A549 (cell line): ENCODE results near the gene BACE1. TPM values are rescaled to one million over a fixed set of nuclear protein-coding genes. Genes with fewer than 3 reads are reported as not detected.

Source experiments
- ATAC-seq, 2 experiments: fragments of 200-7000 bp in 1 of 2; fragments of >200 bp in 1 of 2; cut with Nextera tagmentation in 1 of 2; cut with Tn5 transposase in 1 of 2; 3 replicates each; pipeline versions ENCODE4 v1.8.0 to v1.9.1; 2018 to 2020; ENCODE audit warnings: mild to moderate bottlenecking in 1 of 2, moderate library complexity in 1 of 2
- CTCF ChIA-PET: fragments of 300-600 bp; sonication (Branson Sonifier 250); formaldehyde crosslinking; extraction: SDS; loops from one replicate; lab custom pipeline; 2021; ENCODE audit warnings: antibody characterized with exemption, inconsistent platforms; lab: Yijun Ruan, JAX
- POLR2A ChIA-PET: fragments of 350-600 bp; formaldehyde crosslinking; extraction: SDS; loops from one replicate; lab custom pipeline; 2021; ENCODE audit warnings: antibody characterized with exemption, inconsistent platforms; lab: Yijun Ruan, JAX
- DNase-seq, 2 experiments: peaks; one replicate each; pipeline versions ENCODE4 v3.0.0 to v3.0.0-alpha.2; 2011 to 2016; ENCODE audit warnings: low read depth in 1 of 2, low spot score in 1 of 2
- FAIRE-seq: peaks from 2 replicates; lab custom pipeline; 2011; peaks lifted over from hg19 to GRCh38; lab: Jason Lieb, UNC
- H3K27ac ChIP-seq, 2 experiments: fragments of >200 bp; sonication (Bioruptor Twin); formaldehyde crosslinking; 3 replicates each; pipeline ENCODE4 v1.5.1; 2016 to 2017
- H3K4me1 ChIP-seq: fragments of >200 bp; sonication (Bioruptor Twin); formaldehyde crosslinking; 3 replicates; pipeline ENCODE4 v1.6.1; 2016
- H3K4me2 ChIP-seq: fragments of >200 bp; sonication (Bioruptor Twin); formaldehyde crosslinking; 3 replicates; pipeline ENCODE4 v1.6.1; 2016
- H3K4me3 ChIP-seq: fragments of >200 bp; sonication (Bioruptor Twin); formaldehyde crosslinking; 3 replicates; pipeline ENCODE4 v1.5.1; 2016
- H3K9me3 ChIP-seq: fragments of >200 bp; sonication (Bioruptor Twin); formaldehyde crosslinking; 3 replicates; pipeline ENCODE4 v1.6.1; 2016
- CBX8 ChIP-seq: fragments of 200-600 bp; sonication (generic); IDR thresholded peaks from 2 replicates; pipeline ENCODE4 v1.6.1; 2016
- CEBPB ChIP-seq, 2 experiments: fragments of >200 bp in 1 of 2; sonication (Bioruptor Twin) in 1 of 2; formaldehyde crosslinking in 1 of 2; IDR thresholded peaks; 2 replicates each; pipeline ENCODE4 v1.6.1; 2012 to 2016
- CHD2 ChIP-seq: fragments of 150-350 bp; IDR thresholded peaks from 2 replicates; pipeline ENCODE4 v1.6.1; 2014; ENCODE audit warnings: low read length; ENCODE audit not compliant: partially characterized antibody
- EHF ChIP-seq: fragments of 250-450 bp; sonication (Bioruptor Pico); IDR thresholded peaks from 2 replicates; pipeline ENCODE4 v1.5.0; 2020; ENCODE audit warnings: mild to moderate bottlenecking
- FOSL2 ChIP-seq, 2 experiments: fragments of 450-650 bp in 1 of 2; fragments of >200 bp in 1 of 2; sonication (Bioruptor Twin) in 1 of 2; formaldehyde crosslinking; IDR thresholded peaks; 2 replicates each; pipeline versions ENCODE4 v1.5.0 to v1.6.1; 2016 to 2020; ENCODE audit warnings: mild to moderate bottlenecking in 1 of 2, moderate library complexity in 1 of 2
- FOXS1 ChIP-seq: fragments of 250-450 bp; sonication (Bioruptor Pico); IDR thresholded peaks from 2 replicates; pipeline ENCODE4 v1.5.0; 2020; ENCODE audit warnings: mild to moderate bottlenecking, moderate library complexity
- GATA3 ChIP-seq: IDR thresholded peaks from 2 replicates; pipeline ENCODE4 v1.6.1; 2012; ENCODE audit warnings: borderline replicate concordance
- HDAC2 ChIP-seq: fragments of 200-600 bp; sonication (generic); IDR thresholded peaks from 2 replicates; pipeline ENCODE4 v1.6.1; 2016
- HES2 ChIP-seq: fragments of >200 bp; sonication (Bioruptor Twin); formaldehyde crosslinking; IDR thresholded peaks from 2 replicates; pipeline ENCODE4 v1.6.1; 2016
- HEYL ChIP-seq: fragments of 250-450 bp; sonication (Bioruptor Pico); IDR thresholded peaks from 2 replicates; pipeline ENCODE4 v1.8.0; 2021; ENCODE audit warnings: mild to moderate bottlenecking, moderate library complexity
- HOXA7 ChIP-seq: fragments of 250-450 bp; sonication (Bioruptor Pico); IDR thresholded peaks from 2 replicates; pipeline ENCODE4 v1.5.0; 2020; ENCODE audit warnings: mild to moderate bottlenecking, moderate library complexity
- HOXB13 ChIP-seq: fragments of 250-450 bp; sonication (Bioruptor Pico); IDR thresholded peaks from 2 replicates; pipeline ENCODE4 v1.5.0; 2020; ENCODE audit warnings: low read depth, mild to moderate bottlenecking, moderate library complexity
- HOXB5 ChIP-seq: fragments of 250-450 bp; sonication (Bioruptor Pico); IDR thresholded peaks from 2 replicates; pipeline ENCODE4 v1.5.0; 2020; ENCODE audit warnings: mild to moderate bottlenecking, moderate library complexity
- MAFK ChIP-seq: fragments of 450-650 bp; IDR thresholded peaks from 2 replicates; pipeline ENCODE4 v1.6.1; 2014; ENCODE audit not compliant: partially characterized antibody
- PBX3 ChIP-seq: IDR thresholded peaks from 2 replicates; pipeline ENCODE4 v1.6.1; 2012
- PHF8 ChIP-seq: fragments of 200-600 bp; sonication (generic); IDR thresholded peaks from 2 replicates; pipeline ENCODE4 v1.6.1; 2016; ENCODE audit warnings: low read depth, mild to moderate bottlenecking, antibody characterized with exemption, moderate library complexity, borderline replicate concordance
- POLR2AphosphoS2 ChIP-seq: conservative IDR thresholded peaks from 2 replicates; pipeline ENCODE4 v1.6.1; 2012; ENCODE audit warnings: low read length, improper control_type of control experiment, inconsistent platforms
- RNF2 ChIP-seq: fragments of 200-600 bp; sonication (generic); IDR thresholded peaks from 2 replicates; pipeline ENCODE4 v1.6.1; 2016; ENCODE audit warnings: low read depth, mild to moderate bottlenecking, antibody characterized with exemption, moderate library complexity, borderline replicate concordance
- TFCP2L1 ChIP-seq: fragments of 250-450 bp; sonication (Bioruptor Pico); IDR thresholded peaks from 2 replicates; pipeline ENCODE4 v1.5.0; 2021; ENCODE audit warnings: mild to moderate bottlenecking
- TP53 ChIP-seq: fragments of 250-450 bp; sonication (Bioruptor Pico); IDR thresholded peaks from 2 replicates; pipeline ENCODE4 v1.5.0; 2021; ENCODE audit warnings: mild to moderate bottlenecking, moderate library complexity
- ZC3H11A ChIP-seq: fragments of 450-650 bp; IDR thresholded peaks from 2 replicates; pipeline ENCODE4 v1.6.1; 2014; ENCODE audit warnings: antibody characterized with exemption, mild to moderate bottlenecking
- ZFP36 ChIP-seq: fragments of 450-650 bp; IDR thresholded peaks from 2 replicates; pipeline ENCODE4 v1.6.1; 2014; ENCODE audit warnings: borderline replicate concordance; ENCODE audit not compliant: partially characterized antibody
- WGBS: methylation state at CpG from one replicate; pipeline ENCODE4 v1.1.6; 2017; ENCODE audit errors: missing lambda C conversion rate; 5-methylcytosine and 5-hydroxymethylcytosine counted together
- polyA plus RNA-seq, 4 experiments: library from polyadenylated mRNA; depleted of rRNA in 3 of 4; stranded (reverse); fragments of >200 nt; fragmentation: RNase III in 1 of 4; extraction: RNeasy Plus Mini Kit Qiagen cat#74134 plus additional on column Dnase treatment in 1 of 4; gene quantifications; 2 replicates in 3 of 4; 3 replicates in 1 of 4; pipeline ENCODE4 v1.2.3, GENCODE V29; 2011 to 2017
- TF ChIP-seq, protein P1 (sequence below): fragments of 250-450 bp; sonication (Bioruptor Pico); IDR thresholded peaks from 2 replicates; pipeline ENCODE4 v1.5.0; 2020; ENCODE audit warnings: low read depth, mild to moderate bottlenecking, moderate library complexity
- TF ChIP-seq, protein P2 (sequence below): IDR thresholded peaks from 2 replicates; pipeline ENCODE4 v1.6.1; 2012; ENCODE audit warnings: low read depth, borderline replicate concordance
- TF ChIP-seq, protein P3 (sequence below): IDR thresholded peaks from 2 replicates; pipeline ENCODE4 v1.6.1; 2012
- TF ChIP-seq, protein P4 (sequence below): fragments of 200-600 bp; sonication (generic); IDR thresholded peaks from 2 replicates; pipeline ENCODE4 v1.6.1; 2016; ENCODE audit warnings: antibody characterized with exemption, mild to moderate bottlenecking, moderate library complexity

Gene BACE1
- polyA plus RNA-seq, 2 of the 4 experiments (the other 2 are of a cell fraction): 6.1 to 7.8 TPM

DNA sequence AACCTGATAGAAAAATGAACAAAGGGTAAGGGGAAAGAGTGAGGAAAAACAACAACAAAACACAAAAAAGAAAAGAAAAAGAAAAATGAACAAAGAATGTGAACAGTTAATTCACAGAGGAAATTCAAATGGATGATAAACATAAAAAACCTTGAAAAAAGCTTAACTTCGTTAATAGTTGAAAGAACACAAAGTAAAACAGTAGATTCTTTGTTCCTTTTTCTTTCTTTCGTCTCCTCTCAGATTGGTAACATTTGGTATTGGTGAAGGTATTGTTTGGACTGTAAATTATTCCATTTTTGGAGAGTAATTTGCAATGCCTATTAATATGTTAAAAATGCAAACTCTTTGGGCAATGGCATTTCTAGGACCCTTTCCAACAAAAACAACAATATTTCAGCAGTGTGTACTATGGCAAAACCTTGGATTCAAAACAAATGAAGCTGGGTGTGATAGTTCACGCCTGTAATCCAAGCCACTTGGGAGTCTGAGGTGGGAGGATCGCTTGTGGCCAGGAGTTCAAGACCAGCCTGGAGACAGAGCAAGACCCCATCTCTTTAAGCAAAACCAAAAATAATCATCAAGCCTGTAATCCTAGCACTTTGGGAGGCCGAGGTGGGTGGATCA lies 3.3 kb upstream of the BACE1 start:
- CTCF ChIA-PET: no interaction called here
- H3K4me2 ChIP-seq: no peak overlapping the region
- no peak overlapping the region for H3K4me3 ChIP-seq
- no peaks in the 10 kb centered on the region for H3K4me1 ChIP-seq
- no peak for TF ChIP-seq HOXB13
- TF ChIP-seq RNF2: no peak
- no peak for TF ChIP-seq HDAC2
- TF ChIP-seq, protein P1, sequence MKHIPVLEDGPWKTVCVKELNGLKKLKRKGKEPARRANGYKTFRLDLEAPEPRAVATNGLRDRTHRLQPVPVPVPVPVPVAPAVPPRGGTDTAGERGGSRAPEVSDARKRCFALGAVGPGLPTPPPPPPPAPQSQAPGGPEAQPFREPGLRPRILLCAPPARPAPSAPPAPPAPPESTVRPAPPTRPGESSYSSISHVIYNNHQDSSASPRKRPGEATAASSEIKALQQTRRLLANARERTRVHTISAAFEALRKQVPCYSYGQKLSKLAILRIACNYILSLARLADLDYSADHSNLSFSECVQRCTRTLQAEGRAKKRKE (CRISPR knock-in tag): no peak
- TF ChIP-seq ZFP36: no peak
- TF ChIP-seq, protein P2, sequence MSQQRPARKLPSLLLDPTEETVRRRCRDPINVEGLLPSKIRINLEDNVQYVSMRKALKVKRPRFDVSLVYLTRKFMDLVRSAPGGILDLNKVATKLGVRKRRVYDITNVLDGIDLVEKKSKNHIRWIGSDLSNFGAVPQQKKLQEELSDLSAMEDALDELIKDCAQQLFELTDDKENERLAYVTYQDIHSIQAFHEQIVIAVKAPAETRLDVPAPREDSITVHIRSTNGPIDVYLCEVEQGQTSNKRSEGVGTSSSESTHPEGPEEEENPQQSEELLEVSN: no peak
- TF ChIP-seq HES2: no peak
- no peak for TF ChIP-seq HOXA7 (CRISPR knock-in tag)
- TF ChIP-seq GATA3: no peak
- no peak for TF ChIP-seq CEBPB (IDR thresholded peaks at IDR 0.05)
- H3K27ac ChIP-seq: no peak overlapping the region
- no peak for FAIRE-seq
- POLR2A ChIA-PET: no interaction called here
- no peak for ATAC-seq
- no peaks in the 10 kb centered on the region for H3K9me3 ChIP-seq
- no peak for DNase-seq
- 72% methylated on average over 5 of the region's 5 CpGs for WGBS

GRCh38 chr11:117318738-117319137 lies 2.7 kb upstream of the BACE1 start:
- FAIRE-seq (no peak), ATAC-seq (no peak), DNase-seq (no peak)
- no peak overlapping the region for H3K27ac ChIP-seq
- ChIA-PET CTCF (no interaction called here), POLR2A (no interaction called here)
- no peak overlapping the region for H3K4me3 ChIP-seq
- H3K4me2 ChIP-seq: no peak overlapping the region
- no peaks in the 10 kb centered on the region for H3K4me1 ChIP-seq
- no peaks in the 10 kb centered on the region for H3K9me3 ChIP-seq
- 76% methylated on average over 7 of the region's 7 CpGs for WGBS
- TF ChIP-seq CHD2 (no peak), FOSL2 (IDR thresholded peaks at IDR 0.05) (no peak), FOSL2 (CRISPR knock-in tag; IDR thresholded peaks at IDR 0.05) (no peak), CBX8 (no peak), HOXB5 (CRISPR knock-in tag) (no peak), FOXS1 (CRISPR knock-in tag) (no peak), HOXA7 (CRISPR knock-in tag) (no peak), EHF (CRISPR knock-in tag) (no peak), GATA3 (no peak), PBX3 (no peak), PHF8 (no peak), TFCP2L1 (CRISPR knock-in tag) (no peak), MAFK (no peak), ZC3H11A (no peak), HEYL (CRISPR knock-in tag) (no peak), POLR2AphosphoS2 (no peak), HES2 (no peak), TP53 (CRISPR knock-in tag) (no peak)
- TF ChIP-seq, protein P3, sequence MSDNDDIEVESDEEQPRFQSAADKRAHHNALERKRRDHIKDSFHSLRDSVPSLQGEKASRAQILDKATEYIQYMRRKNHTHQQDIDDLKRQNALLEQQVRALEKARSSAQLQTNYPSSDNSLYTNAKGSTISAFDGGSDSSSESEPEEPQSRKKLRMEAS: no peak
- TF ChIP-seq, protein P4, sequence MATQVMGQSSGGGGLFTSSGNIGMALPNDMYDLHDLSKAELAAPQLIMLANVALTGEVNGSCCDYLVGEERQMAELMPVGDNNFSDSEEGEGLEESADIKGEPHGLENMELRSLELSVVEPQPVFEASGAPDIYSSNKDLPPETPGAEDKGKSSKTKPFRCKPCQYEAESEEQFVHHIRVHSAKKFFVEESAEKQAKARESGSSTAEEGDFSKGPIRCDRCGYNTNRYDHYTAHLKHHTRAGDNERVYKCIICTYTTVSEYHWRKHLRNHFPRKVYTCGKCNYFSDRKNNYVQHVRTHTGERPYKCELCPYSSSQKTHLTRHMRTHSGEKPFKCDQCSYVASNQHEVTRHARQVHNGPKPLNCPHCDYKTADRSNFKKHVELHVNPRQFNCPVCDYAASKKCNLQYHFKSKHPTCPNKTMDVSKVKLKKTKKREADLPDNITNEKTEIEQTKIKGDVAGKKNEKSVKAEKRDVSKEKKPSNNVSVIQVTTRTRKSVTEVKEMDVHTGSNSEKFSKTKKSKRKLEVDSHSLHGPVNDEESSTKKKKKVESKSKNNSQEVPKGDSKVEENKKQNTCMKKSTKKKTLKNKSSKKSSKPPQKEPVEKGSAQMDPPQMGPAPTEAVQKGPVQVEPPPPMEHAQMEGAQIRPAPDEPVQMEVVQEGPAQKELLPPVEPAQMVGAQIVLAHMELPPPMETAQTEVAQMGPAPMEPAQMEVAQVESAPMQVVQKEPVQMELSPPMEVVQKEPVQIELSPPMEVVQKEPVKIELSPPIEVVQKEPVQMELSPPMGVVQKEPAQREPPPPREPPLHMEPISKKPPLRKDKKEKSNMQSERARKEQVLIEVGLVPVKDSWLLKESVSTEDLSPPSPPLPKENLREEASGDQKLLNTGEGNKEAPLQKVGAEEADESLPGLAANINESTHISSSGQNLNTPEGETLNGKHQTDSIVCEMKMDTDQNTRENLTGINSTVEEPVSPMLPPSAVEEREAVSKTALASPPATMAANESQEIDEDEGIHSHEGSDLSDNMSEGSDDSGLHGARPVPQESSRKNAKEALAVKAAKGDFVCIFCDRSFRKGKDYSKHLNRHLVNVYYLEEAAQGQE: no peak
